NCI-H1436 (cell line): ENCODE measurements around the gene ATOH8.

ENCODE experiments used
- DNase-seq: peaks from one replicate; lab custom pipeline; 2025; lab: John Stamatoyannopoulos, UW

ATOH8 gene

GRCh38 chr2:85786865-85787264, 33.1 kb downstream of the ATOH8 start:
- no peak for DNase-seq

GRCh38 chr2:85787282-85787980, 33.6 kb downstream of the ATOH8 start:
- no peak for DNase-seq

GRCh38 chr2:85787981-85788340, 34.2 kb downstream of the ATOH8 start:
- no peak for DNase-seq

- DNase-seq = no peak
These were observed 34.8 kb downstream of the ATOH8 start for GRCh38 chr2:85788603-85789002.

GRCh38 chr2:85789271-85789670, 35.5 kb downstream of the ATOH8 start:
- no peak for DNase-seq

- no peak for DNase-seq
These were observed 36.2 kb downstream of the ATOH8 start for GRCh38 chr2:85790032-85790431.

GRCh38 chr2:85790499-85791188, 36.9 kb downstream of the ATOH8 start:
- DNase-seq = no peak

- DNase-seq = no peak
These were observed 38.1 kb downstream of the ATOH8 start for GRCh38 chr2:85791704-85792565.

- no peak for DNase-seq
These were observed 39.1 kb downstream of the ATOH8 start for GRCh38 chr2:85792783-85793441.

- DNase-seq = no peak
These were observed 39.8 kb downstream of the ATOH8 start for GRCh38 chr2:85793584-85793983.

- no peak for DNase-seq
These were observed 40.2 kb downstream of the ATOH8 start for GRCh38 chr2:85794038-85794441.

GRCh38 chr2:85794491-85795121, 40.8 kb downstream of the ATOH8 start:
- DNase-seq = no peak

- DNase-seq = no peak
These were observed 41.7 kb downstream of the ATOH8 start for GRCh38 chr2:85795331-85796045.

- no peak for DNase-seq
These were observed 42.2 kb downstream of the ATOH8 start for GRCh38 chr2:85796046-85796340.

GRCh38 chr2:85796341-85797262, 42.8 kb downstream of the ATOH8 start:
- DNase-seq = no peak

GRCh38 chr2:85797263-85797660, 43.5 kb downstream of the ATOH8 start:
- no peak for DNase-seq

GRCh38 chr2:85797921-85798320, 44.1 kb downstream of the ATOH8 start:
- DNase-seq = no peak

- no peak for DNase-seq
These were observed 45.6 kb downstream of the ATOH8 start for GRCh38 chr2:85799215-85799956.

GRCh38 chr2:85800586-85800985, 46.8 kb downstream of the ATOH8 start:
- DNase-seq = no peak

- no peak for DNase-seq
These were observed 48.1 kb downstream of the ATOH8 start for GRCh38 chr2:85801871-85802270.
